Left lung (tissue), 10 donors: Measurements from ENCODE around the gene IKZF3. TPM values are rescaled to one million over a fixed set of nuclear protein-coding genes. Genes with fewer than 3 reads are reported as not detected.

Source experiments
- ATAC-seq: fragments of 200-7000 bp; cut with Tn5 transposase; one replicate; pipeline ENCODE4 v1.9.1; 2020; ENCODE audit warnings: moderate library complexity
- DNase-seq, 4 donors: peaks; one replicate each; pipeline ENCODE4 v3.0.0-alpha.2; 2013 to 2020
- H3K27ac ChIP-seq, 2 donors: fragments of 200-600 bp; sonication (generic) in 1 of 2; one replicate each; pipeline versions ENCODE4 v1.5.0 to v1.8.0; 2020 to 2021
- H3K27me3 ChIP-seq, 2 donors: fragments of 200-600 bp; sonication (generic) in 1 of 2; one replicate each; pipeline versions ENCODE4 v1.5.0 to v1.8.0; 2020 to 2021
- H3K36me3 ChIP-seq, 2 donors: fragments of 200-600 bp; sonication (generic) in 1 of 2; one replicate each; pipeline versions ENCODE4 v1.5.0 to v1.8.0; 2020 to 2021
- H3K4me1 ChIP-seq, 2 donors: fragments of 200-600 bp; one replicate each; pipeline ENCODE4 v1.8.0; 2021
- H3K4me3 ChIP-seq, 2 donors: fragments of 200-600 bp; sonication (generic) in 1 of 2; one replicate each; pipeline versions ENCODE4 v1.5.0 to v1.8.0; 2020 to 2021; ENCODE audit warnings: mild to moderate bottlenecking in 1 of 2
- H3K9me3 ChIP-seq, 2 donors: fragments of 200-600 bp; sonication (generic) in 1 of 2; one replicate each; pipeline versions ENCODE4 v1.5.0 to v1.8.0; 2020 to 2021
- CTCF ChIP-seq, 2 donors: fragments of 200-600 bp; sonication (generic) in 1 of 2; IDR thresholded peaks; one replicate each; pipeline versions ENCODE4 v1.5.0 to v1.8.0; 2021; ENCODE audit warnings: antibody characterized with exemption in 2 of 2
- intact Hi-C, 2 donors: fragments of 100-400 bp; cut with DNase I; formaldehyde crosslinking; loops; one replicate each; pipeline versions ENCODE4 v1.11.2 to v1.14.2; 2022
- polyA plus RNA-seq, 6 donors: library from polyadenylated mRNA; unstranded; fragments of 120-200 nt; gene quantifications; one replicate each; pipeline ENCODE4 v1.2.1, GENCODE V29; 2013; ENCODE audit not compliant: insufficient read length in 6 of 6
- total RNA-seq, 2 donors: library from RNA; stranded (reverse); fragmentation: NEBNext Ultra II Directional; extraction: Animal tissue kit (Norgen Biotek cat#: 25700); gene quantifications; one replicate each; pipeline ENCODE4 v1.2.1, GENCODE V29; 2021
- donor health status: DM: no; HTN: yes; CAD: no.
- donor health status: DM: no; HTN: no; CAD: no.

Gene IKZF3
- total and polyA plus RNA-seq, 8 donors, result 1.2 to 6.6 (median 1.7) TPM

DNA sequence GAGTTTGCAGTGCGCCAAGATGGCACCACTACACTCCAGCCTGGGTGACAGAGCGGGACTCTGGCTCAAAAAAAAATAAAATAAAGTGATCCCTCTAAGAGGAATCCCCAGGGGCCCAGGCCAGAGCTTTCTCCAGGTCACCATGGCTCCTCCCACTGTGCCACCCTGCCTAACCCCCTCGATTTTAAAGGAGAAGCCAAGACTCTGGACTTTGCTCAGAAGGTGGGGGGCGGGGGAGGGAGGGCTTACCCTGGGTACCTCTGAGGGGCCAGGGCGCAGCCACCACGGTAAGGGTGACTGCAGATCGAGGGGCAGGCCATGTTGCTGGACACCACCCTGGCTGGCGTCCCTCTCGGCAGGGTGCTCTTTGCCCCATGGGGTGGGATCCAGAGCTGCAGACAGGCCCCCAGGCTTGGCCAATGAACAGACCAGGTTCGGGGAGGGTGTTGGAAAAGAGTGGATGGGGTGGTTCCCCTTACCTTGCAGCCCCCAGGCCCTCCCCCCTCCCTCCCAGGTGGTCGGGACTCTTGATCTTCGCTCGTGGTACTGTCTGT lies 126.8 kb downstream of the IKZF3 start:
- Histone ChIP-seq H3K27me3 (peaks cover 17 to 74% of the 10 kb centered on the region in 2 donors), H3K9me3 (no peaks in the 10 kb centered on the region), H3K27ac (peak overlapping the region; percentile 53 to 57), H3K4me1 (peaks cover 6 to 37% of the 10 kb centered on the region in 2 donors), H3K36me3 (no peaks in the 10 kb centered on the region), H3K4me3 (peak overlapping the region; percentile 36 to 46)
- intact Hi-C loops, result loop anchor here in 1 of 2 donors (10.0 kb wide), 1 partner anchor 102 kb away; the partner anchor contains the start of gene STARD3
- no peak for TF ChIP-seq CTCF (IDR thresholded peaks at IDR 0.05)
- ATAC-seq (peak; percentile 0), DNase-seq (no peak)

DNA sequence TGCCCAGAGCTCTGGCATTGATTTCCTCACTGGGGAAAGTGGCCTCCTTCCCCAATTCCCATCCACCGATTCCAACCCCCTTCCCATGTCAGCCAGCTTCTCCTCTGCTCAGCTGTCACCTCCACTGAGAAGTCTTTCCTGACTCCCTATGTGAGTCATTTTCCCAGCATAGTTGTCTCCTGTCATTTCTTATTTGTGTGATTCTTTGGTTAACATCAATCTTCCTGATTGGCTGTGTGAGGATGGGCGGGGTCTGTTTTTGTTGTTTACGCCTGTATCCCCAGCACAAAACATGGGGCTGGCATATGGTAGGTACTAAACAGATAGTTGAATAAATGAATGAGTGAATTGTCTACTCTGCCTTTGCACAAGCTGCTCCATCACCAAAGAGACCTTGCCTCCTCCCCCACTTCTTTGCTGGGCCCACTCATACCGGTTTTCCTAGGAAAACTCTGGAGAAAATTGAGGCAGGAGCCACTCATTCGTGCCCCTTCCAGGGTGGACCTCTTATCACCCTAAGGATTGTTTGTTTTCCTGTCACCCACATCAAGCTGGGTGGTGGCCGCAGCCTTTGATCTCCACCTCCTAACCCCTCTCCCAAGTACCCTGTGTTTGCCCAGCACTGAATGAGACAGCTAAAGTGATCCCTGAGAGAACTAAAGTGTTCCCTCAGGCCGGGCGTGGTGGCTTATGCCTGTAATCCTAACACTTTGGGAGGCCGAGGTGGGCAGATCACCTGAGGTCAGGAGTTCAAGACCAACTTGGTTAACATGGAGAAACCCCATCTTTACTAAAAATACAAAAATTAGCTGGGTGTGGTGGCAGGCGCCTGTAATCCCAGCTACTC lies 127.6 kb downstream of the IKZF3 start:
- intact Hi-C loops, result loop anchor here in 1 of 2 donors (10.0 kb wide), 1 partner anchor 102 kb away; the partner anchor contains the start of gene STARD3
- no peak for TF ChIP-seq CTCF (IDR thresholded peaks at IDR 0.05)
- Histone ChIP-seq H3K4me1 (peaks cover 6 to 37% of the 10 kb centered on the region in 2 donors), H3K36me3 (no peaks in the 10 kb centered on the region), H3K4me3 (no peak overlapping the region), H3K27ac (peak overlapping the region; percentile 53 to 57), H3K9me3 (no peaks in the 10 kb centered on the region), H3K27me3 (peaks cover 17 to 66% of the 10 kb centered on the region in 2 donors)
- DNase-seq (peak in 1 of 4 donors; percentile 75), ATAC-seq (peak; percentile 47)

- Histone ChIP-seq H3K27ac (no peak overlapping the region), H3K4me1 (peaks cover 6 to 35% of the 10 kb centered on the region in 2 donors), H3K4me3 (no peak overlapping the region), H3K27me3 (peaks cover 17 to 60% of the 10 kb centered on the region in 2 donors), H3K9me3 (no peaks in the 10 kb centered on the region), H3K36me3 (no peaks in the 10 kb centered on the region)
- intact Hi-C loops, result loop anchor here in 1 of 2 donors (10.0 kb wide), 1 partner anchor 101 kb away; the partner anchor contains the start of gene STARD3
- DNase-seq (no peak), ATAC-seq (no peak)
- no peak for TF ChIP-seq CTCF (IDR thresholded peaks at IDR 0.05)
Measured at GRCh38 chr17:39735882-39736281, 128.2 kb downstream of the IKZF3 start.

DNA sequence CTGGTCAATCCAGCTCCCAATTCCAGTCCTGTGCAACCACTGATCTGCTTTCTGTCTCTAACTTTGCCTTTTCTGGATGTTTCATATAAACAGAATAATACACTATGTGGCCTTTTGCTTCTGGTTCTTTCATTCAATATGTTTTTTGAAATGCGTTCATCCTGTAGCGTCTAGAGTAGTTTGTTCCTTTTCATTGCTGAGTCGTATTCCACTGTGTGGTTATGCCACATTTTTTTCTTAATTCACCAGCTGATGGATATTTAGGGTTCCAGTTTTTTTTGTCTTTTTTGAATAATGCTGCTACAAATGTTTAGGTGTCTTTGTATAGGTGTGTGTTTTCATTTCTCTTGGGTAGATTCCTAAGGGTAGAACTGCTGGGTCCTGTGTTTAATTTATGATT lies 131.5 kb downstream of the IKZF3 start:
- H3K9me3 ChIP-seq, result no peaks in the 10 kb centered on the region
- peaks cover 3 to 27% of the 10 kb centered on the region in 2 donors for H3K27me3 ChIP-seq
- ATAC-seq, result no peak
- peaks cover 0 to 18% of the 10 kb centered on the region in 2 donors for H3K36me3 ChIP-seq
- no peak overlapping the region for H3K4me3 ChIP-seq
- no peak for TF ChIP-seq CTCF (IDR thresholded peaks at IDR 0.05)
- DNase-seq, result no peak
- peaks cover 12 to 19% of the 10 kb centered on the region in 2 donors for H3K4me1 ChIP-seq
- intact Hi-C loops, result loop anchor here in 1 of 2 donors (10.0 kb wide), 1 partner anchor 98 kb away; the partner anchor contains the start of gene STARD3
- no peak overlapping the region for H3K27ac ChIP-seq
